ENCODE data around the gene HS1BP3.
A peak's percentile ranks its signal among the peaks of the same experiment; 100 is the strongest.

DNA sequence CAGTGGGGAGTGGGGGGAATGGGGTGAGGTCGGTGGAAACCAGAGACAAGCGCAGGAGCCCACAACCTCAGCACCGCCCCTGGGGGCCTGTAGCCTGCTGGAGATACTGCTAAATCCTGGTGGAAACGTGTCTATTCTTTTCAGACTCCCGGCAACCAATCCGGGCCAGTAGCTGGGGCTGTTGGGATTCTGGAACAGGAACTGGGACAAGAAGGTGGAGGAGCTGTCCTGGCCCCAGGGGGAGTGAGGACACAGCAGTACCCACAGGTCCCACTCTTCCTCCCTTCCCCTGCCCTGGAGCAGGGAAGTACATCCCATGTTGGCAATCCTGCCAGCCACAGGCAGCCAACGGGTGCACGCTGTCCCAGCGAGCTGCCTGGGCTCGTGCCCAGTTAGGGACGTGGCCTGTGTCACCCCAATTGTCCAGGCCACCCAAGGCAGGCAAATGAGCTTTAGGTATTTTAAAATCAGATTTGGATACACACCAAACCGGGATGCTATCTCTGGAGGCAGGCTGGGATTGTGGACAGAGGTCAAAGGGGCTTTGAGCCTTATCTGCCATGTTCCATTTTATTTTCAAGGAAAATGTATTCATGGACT, 51.8 kb downstream of the HS1BP3 start:
- TF ChIP-seq, protein P1, sequence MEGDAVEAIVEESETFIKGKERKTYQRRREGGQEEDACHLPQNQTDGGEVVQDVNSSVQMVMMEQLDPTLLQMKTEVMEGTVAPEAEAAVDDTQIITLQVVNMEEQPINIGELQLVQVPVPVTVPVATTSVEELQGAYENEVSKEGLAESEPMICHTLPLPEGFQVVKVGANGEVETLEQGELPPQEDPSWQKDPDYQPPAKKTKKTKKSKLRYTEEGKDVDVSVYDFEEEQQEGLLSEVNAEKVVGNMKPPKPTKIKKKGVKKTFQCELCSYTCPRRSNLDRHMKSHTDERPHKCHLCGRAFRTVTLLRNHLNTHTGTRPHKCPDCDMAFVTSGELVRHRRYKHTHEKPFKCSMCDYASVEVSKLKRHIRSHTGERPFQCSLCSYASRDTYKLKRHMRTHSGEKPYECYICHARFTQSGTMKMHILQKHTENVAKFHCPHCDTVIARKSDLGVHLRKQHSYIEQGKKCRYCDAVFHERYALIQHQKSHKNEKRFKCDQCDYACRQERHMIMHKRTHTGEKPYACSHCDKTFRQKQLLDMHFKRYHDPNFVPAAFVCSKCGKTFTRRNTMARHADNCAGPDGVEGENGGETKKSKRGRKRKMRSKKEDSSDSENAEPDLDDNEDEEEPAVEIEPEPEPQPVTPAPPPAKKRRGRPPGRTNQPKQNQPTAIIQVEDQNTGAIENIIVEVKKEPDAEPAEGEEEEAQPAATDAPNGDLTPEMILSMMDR (IDR thresholded peaks at IDR 0.05), result peak in 4 of 6 experiments; percentile 5 to 25 (median 20)
- peak in 1 of 2 donors; percentile 29 for TF ChIP-seq POLR2A (IDR thresholded peaks at IDR 0.05)
